SH-SY5Y (cell line): ENCODE results near the gene ZNF70.

Experiments
- GATA2 ChIP-seq: IDR thresholded peaks from 2 replicates; pipeline ENCODE4 v1.6.1; 2011; ENCODE audit warnings: mild to moderate bottlenecking, low read depth, low read length
- GATA3 ChIP-seq: IDR thresholded peaks from 2 replicates; pipeline ENCODE4 v1.6.1; 2011; ENCODE audit warnings: low read depth, mild to moderate bottlenecking, low read length, moderate library complexity

DNA sequence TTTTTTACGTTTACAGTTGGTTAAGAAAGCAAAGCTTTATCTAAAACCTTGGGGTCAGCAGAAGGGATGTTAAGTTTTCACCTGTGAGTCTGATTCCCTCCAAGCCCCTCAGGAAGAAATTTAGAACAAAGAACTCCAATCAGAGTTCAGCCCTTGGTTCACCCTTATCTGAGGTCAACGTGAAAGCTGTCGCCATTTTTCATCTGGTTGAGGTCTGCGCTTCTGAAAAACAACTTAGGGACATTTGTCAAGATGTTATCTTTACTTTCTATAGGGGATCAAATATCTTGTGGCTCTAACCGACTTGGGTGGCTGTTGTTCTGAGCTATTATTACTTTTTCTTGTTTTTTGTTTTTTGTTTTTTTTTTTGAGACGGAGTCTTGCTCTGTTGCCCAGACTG, 30.1 kb downstream of the ZNF70 start:
- TF ChIP-seq GATA3 (no peak), GATA2 (no peak)
